GM12891 (cell line): Measurements from ENCODE around the gene TGM2.

Source experiments
- PAX5 ChIP-seq: IDR thresholded peaks from 2 replicates; pipeline ENCODE4 v1.6.1; 2011; ENCODE audit warnings: low read length, moderate library complexity, mild to moderate bottlenecking; ENCODE audit not compliant: insufficient read depth, severe bottlenecking
- TAF1 ChIP-seq: IDR thresholded peaks from 2 replicates; pipeline ENCODE4 v1.6.1; 2011; ENCODE audit warnings: low read depth, low read length, control low read depth

- TF ChIP-seq PAX5 = no peak
- TF ChIP-seq TAF1 = no peak
Measured at GRCh38 chr20:38144974-38145728, 19.9 kb downstream of the TGM2 start.
